Brain pericyte (primary cell): ENCODE results near the gene HMMR.
"Not testable (repeated sequence)": the region's sequence is repeated elsewhere in the genome, so short reads cannot be mapped to it uniquely, and the experiment has no call there.

Experiments
- DNase-seq: peaks from one replicate; pipeline ENCODE4 v3.0.0-alpha.2; 2012; ENCODE audit warnings: low read depth, low spot score

Gene HMMR, protein sequence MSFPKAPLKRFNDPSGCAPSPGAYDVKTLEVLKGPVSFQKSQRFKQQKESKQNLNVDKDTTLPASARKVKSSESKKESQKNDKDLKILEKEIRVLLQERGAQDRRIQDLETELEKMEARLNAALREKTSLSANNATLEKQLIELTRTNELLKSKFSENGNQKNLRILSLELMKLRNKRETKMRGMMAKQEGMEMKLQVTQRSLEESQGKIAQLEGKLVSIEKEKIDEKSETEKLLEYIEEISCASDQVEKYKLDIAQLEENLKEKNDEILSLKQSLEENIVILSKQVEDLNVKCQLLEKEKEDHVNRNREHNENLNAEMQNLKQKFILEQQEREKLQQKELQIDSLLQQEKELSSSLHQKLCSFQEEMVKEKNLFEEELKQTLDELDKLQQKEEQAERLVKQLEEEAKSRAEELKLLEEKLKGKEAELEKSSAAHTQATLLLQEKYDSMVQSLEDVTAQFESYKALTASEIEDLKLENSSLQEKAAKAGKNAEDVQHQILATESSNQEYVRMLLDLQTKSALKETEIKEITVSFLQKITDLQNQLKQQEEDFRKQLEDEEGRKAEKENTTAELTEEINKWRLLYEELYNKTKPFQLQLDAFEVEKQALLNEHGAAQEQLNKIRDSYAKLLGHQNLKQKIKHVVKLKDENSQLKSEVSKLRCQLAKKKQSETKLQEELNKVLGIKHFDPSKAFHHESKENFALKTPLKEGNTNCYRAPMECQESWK

DNA sequence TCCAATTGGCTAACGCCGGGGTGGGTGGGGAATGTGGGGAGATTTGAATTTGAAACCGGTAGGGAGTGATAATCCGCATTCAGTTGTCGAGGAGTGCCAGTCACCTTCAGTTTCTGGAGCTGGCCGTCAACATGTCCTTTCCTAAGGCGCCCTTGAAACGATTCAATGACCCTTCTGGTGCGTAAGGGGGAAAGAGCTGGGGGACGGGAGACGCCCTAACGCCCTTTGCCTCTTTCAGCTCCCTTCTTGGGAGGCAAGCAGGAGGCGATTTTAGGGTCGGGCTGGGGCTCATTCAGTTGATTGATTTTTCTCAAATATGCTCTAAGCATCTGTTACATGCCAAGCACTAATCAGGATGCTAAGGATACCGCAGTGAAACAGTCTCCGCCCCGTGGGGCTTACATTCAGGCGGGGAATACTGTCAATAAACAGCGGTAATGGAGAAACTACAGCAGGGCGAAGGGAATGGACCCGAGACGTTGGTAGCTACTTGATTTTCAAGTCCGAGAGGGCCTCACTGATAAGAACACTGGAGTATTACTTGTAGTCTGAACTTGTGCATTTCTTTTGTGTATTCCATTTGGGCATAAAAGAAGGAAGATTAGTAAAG lies at the start of gene HMMR:
Gene HMMR, plus strand, starts transcription at position 71 of the 610 bp plus-strand sequence. Its CDS starts 61 bp downstream, at position 132.
- no peak for DNase-seq

DNA sequence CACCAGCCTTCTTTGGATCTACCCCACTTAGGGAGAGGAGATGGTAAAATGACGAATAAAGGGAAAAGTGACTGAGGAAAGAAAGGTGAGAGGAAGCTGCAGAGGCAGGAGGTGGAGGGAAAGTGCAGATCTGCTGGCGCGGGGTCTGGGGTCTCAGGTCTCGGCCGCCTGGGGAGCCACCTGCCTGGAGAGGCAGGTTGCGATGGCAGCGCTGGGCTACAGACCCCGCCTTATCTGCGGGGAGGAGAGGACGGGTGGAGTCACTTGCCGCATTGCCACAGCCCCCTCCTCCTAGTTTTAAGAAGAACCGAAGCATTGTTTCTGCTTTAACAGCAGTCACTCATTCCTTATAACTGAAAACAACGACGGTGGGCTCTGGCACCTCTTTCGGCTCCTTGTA lies 44.8 kb upstream of the HMMR start:
- DNase-seq: not testable (repeated sequence)

DNA sequence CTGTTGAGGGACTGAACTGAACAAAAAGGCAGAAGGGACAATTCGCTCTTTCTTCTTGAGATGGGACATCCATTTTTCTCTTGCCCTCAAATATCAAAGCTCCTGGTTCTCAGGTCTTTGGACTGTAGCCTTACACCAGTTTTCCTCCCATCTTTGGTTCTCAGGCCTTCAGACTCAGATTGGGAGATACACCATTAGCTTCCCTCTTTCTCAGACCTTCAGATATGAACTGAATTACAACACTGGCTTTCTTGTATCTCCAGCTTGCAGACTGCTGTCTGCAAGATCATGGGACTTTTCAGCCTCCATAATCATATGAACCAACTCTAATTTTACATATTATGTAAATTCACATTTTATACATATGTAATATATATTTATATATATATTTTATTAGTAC lies 35.6 kb upstream of the HMMR start:
- DNase-seq: no peak

DNA sequence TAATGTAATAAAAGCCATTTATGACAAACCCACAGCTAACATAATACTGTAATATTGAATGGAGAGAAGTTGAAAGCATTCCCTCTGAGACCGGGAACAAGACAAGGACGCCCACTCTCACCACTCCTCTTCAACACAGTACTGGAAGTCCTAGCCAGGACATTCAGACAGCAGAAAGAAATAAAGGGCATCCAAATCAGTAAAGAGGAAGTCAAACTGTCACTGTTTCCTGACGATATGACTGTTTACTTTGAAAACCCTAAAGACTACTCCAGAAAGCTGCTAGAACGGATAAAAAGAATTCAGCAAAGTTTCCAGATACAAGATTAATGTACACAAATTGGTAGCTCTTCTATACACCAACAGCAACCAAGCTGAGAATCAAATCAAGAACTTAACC lies 34.3 kb upstream of the HMMR start:
- DNase-seq: not testable (repeated sequence)

DNA sequence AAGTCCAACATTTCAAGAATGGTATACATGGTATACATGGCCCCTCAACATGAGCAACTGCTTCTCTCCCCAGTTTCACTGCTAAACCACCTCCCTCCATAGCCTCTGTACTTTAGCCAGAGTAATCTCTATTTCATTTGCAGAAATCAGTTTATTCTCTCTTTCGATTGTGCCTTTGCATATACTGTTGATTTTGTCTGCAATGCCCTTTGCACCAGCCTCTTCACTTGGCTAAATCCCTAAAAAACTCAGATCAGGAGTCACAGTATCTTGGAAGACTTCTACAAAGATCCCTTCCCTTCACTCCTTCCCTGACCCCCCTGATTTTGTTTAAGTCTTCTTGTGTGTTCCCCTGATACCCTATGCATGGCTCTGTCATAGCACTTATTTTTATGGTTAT lies 27.9 kb upstream of the HMMR start:
- no peak for DNase-seq

DNA sequence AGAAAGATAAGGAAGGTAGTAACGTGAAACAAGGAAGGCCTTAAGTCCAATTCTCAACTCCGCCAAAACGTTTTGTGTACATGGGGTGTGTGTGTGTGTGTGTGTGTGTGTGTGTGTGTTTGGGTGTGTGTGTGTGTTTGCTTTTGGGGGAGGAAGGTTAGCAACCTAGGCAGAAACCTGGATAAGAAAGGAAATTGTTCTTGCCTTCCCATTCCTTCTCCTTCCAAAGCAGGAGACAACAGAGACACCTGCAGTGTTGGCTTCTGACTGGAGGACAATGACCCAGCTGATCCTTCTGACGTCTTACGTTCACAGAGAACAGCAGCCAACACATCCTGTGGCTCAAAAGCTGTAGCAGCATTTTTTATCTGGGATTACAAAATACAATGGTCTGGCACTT lies 27.2 kb upstream of the HMMR start:
- DNase-seq: no peak

DNA sequence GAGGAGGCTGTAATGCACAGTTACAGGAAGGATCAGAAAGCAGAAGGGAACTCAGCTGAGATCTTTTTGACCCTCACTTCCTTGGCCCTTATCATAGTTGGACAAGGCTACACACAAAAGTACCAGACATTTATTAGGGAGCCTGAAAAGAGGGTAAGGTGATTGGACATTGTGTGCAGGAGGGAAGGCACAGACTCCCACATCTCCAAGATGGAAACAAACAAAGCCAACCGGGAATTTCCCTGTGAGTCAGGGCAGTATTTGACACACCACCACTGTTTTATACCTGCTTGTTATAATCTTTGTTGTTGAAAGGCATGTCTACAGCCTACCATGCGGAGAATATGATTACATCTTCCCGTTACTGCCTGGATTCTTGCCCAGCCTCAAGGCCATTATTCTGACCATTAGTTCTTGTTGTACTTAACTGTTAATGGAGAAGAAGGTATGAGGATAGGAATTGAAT lies 26.0 kb upstream of the HMMR start:
- DNase-seq: no peak

DNA sequence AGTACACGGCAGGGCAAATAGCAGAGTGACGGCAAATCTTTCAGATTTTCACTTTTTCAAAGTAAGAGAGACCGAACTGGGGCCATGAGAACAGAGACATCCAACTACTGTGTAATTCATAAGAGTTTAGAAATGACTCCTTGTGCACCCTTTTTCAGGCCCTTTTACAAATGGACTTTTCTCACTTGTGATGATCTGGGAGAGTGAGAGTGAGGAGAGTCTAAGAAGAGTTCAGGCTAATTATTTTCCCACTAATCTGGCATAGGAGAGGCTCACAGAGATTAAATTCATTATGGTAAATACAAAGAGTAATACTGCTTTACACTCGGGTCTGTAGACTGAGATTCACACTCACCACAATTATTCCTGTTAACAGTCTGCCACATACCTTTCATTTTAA lies 23.9 kb upstream of the HMMR start:
- DNase-seq: no peak

DNA sequence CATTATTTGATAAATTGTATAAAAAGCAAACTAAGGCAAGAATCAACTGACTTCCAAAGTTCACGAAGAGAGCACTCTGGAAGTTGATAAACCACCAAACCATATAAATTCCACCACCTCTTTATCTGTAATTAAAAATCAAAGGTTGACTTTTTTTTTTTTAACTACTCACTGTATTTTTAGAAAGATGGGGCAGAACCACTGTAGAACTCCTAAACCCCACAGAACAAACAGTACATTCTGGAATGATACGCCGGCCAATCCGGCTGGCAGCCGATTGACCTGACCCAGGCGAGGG lies 23.5 kb upstream of the HMMR start:
- no peak for DNase-seq

DNA sequence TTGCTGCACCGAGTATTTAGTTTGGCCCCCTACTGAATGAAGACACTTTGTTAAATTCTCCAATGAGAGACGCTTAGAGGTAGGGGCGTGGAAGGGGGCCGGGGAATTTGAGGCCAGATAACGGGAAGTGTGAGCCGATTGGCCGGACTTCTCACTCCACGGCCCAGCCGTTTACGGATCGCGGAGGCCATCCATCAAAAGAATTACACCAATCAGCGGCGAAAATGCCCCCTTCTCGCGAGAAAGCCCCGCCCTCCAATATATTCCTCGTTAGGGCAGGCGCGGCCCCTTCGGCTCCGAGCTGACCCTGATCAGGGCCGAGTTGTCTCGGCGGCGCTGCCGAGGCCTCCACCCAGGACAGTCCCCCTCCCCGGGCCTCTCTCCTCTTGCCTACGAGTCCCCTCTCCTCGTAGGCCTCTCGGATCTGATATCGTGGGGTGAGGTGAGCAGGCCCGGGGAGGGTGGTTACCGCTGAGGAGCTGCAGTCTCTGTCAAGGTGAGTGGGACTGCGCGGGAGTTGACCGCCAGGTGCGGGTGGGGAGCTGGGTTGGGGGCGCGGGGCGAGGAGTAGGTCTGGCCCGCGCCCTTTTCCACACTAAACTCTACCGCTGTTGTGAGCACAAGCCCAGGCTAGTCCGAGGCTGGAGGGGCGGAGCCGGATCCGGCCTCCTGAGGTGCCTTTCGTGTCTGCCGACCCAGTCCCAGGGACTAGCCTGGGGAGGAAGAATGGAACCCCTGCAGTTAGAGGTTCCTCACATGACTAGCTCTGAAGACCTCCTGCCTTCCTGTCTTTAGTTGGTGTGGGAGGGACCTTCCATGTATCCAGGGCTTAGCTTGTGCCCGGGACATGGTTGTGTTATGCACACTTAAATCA lies 22.9 kb upstream of the HMMR start, which contains the start of gene CCNG1:
Gene CCNG1, plus strand, starts transcription at position 287 of the 874 bp plus-strand sequence. CDS start 1,662 bp downstream, outside the sequence.
- DNase-seq: peak; percentile 89

DNA sequence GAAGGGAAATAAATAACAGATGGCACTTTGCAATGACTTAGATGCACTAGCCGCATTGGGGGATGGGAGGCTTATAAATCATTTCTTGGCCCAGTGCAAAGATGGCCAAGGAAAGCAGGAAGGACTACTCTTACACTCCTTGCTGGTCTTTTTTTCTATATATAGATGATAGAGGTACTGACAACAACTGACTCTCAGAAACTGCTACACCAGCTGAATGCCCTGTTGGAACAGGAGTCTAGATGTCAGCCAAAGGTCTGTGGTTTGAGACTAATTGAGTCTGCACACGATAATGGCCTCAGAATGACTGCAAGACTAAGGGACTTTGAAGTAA lies 21.4 kb upstream of the HMMR start:
- no peak for DNase-seq

DNA sequence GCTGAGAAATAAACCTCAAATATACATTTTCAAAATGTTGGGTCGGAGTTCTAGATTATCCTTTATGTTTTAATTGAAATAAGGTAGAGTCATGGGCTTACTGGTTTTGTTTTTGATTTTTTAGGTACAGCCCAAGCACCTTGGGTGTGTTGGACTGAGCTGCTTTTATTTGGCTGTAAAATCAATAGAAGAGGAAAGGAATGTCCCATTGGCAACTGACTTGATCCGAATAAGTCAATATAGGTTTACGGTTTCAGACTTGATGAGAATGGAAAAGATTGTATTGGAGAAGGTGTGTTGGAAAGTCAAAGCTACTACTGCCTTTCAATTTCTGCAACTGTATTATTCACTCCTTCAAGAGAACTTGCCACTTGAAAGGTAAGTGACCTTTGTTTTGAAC lies 19.5 kb upstream of the HMMR start:
- no peak for DNase-seq

DNA sequence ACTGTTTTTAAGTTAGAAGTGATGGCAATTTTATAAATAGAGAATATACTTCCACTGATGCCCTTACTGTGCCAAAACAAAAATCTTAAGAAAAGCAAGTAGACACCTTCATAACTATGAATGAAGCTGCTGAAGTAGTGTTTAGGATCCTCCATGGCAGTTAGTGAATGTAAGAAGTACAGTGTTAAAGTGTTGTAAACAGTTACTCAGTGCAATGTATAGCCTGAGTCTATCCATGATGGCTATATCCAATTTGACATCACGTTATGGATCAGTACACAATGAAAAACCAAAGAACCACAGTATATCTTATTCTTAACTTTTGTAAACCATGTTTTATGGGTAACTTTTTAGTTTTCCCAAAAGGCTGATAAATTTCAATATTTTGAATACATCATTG lies 15.9 kb upstream of the HMMR start:
- DNase-seq: no peak

DNA sequence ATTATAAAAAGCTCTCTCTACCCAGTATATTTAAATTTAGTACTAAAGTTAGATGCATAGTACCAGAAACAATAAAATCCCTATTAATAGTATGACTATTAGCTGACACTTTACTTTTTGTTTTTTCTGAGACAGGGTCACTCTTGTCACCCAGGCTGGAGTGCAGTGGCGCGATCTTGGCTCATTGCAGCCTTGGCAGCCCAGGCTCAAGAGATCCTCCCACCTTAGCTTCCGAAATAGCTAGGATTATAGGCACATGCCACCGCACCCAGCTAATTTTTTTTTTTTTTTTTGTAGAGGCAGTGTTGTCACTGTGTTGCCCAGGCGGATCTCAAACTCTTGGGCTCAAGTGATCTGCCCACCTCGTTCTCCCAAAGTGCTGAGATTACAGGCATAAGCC lies 15.1 kb upstream of the HMMR start:
- DNase-seq: no peak

DNA sequence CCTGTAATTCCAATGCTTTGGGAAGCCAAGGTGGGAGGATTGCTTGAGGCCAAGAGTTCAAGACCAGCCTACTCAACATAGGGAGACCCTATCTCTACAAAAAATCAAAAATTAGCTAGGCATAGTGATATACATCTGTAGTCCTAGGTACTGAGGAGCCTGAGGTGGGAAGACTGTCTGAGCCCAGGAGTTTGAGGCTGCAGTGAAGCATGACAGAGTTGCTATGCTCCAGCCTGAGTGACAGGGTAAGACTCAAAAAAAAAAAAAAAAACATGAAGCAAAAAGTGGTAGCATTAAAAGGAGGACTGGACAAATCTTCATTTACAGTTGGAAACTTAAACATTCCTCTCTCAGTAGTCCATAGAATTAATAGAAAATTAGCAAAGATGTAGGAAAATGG lies 13.2 kb upstream of the HMMR start:
- DNase-seq: no peak

DNA sequence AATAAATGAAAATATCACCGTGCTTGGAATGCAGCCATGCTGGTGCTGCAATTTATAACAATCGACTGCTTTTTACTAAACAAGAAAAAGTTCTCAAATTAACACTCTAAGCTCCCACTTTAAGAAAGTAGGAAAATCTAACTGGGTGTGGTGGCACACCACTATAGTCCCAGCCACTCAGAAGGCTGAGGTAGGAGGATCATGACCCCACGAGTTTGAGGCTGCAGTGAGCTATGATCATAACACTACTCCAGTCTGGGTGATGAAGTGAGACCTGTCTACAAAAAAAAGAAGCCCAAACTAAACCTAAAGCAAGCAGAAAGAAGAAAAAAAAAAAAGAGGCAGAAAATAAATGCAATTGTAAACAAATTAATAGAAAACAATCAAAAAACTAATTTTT lies 12.6 kb upstream of the HMMR start:
- DNase-seq: no peak

DNA sequence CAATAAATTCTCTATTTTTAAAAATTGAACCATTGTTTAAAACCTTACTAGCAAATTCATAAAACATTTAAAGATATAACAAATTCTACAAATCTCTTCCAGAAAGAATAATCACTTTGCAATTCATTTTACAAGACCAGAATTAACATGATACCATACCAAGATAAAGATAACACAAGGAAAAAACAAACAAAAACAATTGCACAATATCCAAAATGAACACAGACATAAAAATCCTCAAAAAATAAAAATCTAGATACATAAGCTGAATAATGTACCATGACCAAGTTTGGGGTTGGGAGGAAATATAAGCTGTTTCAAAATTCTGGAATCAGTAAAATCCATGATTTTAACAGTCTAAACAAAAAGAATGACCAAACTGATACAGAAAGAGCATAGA lies 11.9 kb upstream of the HMMR start:
- no peak for DNase-seq

DNA sequence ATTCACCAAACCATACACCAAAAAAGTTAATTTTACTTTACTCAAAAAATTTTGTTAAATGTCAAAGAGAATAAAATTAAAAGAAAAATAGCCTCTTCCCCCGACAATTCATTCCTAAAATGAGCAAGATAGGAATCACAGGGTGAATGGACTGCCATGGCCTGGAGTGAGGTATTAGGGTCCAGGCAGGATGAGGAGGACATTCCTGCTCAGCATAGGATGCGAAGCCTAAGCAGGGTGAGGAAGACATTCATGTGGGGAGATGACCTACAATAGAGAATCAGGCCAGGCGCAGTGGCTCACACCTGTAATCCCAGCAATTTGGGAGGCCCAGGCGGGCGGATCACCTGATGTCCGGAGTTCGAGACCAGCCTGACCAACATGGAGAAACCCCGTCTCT lies 8.9 kb upstream of the HMMR start:
- no peak for DNase-seq

DNA sequence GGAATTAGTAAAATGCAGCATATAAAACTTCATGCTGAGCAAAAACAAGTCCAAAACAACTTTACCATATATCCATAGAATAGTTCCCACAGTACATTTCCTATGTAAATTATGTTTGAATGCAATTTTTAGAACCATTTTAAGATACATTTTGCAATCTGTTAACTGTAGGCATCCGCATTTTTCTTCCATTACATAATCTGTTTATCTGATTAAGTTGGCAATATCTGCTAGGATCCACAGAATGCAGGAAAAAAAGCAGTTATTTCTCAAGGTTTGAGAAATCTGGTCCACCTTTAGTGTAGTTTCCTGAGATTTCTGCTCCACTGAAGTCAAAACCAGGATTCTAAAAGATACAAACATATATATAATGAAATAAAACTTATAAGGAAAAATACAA lies 6.7 kb upstream of the HMMR start:
- DNase-seq: no peak

DNA sequence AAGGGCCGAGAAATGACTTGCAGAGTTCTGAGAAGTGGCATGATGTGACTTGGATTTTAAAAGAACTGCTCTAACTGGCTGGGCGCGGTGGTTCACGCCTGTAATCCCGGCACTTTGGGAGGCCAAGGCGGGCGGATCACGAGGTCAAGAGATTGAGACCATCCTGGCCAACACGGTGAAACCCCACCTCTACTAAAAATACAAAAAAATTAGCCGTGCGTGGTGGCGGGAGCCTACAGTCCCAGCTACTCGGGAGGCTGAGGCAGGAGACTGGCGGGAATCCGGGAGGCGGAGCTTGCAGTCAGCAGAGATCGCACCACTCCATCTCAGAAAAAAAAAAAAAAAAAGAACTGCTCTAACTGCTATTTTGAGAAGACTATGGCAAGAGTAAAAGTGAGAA lies 5.0 kb upstream of the HMMR start:
- DNase-seq: not testable (repeated sequence)

DNA sequence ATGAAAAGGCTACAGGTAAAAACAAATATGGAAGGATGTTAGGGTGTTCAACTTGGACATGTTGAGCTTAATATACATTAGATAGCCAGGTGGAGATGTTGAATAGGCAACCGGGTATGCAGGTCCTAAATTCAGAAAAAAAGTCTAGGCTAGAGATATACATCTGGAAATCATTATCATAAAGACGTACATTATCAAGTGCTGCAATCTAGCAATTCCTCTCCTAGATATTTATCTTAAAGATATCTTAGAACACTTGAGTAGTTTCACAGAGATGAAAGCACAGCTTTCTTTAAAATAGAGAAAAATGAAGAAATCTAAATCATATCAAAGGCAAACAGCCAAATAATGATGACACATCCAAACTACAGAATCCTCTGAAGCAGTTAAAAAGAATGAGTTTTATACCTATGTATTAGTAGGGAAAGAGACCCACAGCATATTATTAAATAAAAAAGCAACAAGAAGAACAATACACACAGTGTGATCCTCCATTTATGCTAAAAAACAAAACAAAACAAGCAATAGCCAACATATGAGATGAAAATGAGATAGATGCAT lies 4.3 kb upstream of the HMMR start:
- no peak for DNase-seq

DNA sequence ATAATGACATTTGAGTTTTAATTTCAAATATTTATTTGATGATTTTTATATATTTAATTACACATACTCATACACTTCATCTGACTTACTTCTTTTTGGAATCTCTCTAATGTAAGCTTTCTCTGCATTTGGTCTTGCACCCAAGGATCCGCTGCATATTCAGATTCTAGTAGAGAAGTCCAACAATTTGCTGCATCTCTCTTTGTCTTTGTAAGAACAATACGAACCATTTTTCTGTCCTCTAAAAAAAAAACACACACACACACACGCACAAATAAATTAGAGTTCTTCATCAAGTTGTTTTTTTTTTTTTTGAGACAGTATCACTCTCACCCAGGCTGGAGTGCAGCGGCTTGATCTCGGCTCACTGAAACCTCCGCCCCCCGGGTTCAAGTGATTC lies 3.6 kb upstream of the HMMR start:
- no peak for DNase-seq
